Colon (tissue), 2 donors: ENCODE measurements around the gene PHYKPL.

Experiments used
- FAIRE-seq: peaks from 2 replicates; lab custom pipeline; 2012; peaks lifted over from hg19 to GRCh38; lab: Jason Lieb, UNC
- donor health status: control.
- donor health status: control.

PHYKPL gene

DNA sequence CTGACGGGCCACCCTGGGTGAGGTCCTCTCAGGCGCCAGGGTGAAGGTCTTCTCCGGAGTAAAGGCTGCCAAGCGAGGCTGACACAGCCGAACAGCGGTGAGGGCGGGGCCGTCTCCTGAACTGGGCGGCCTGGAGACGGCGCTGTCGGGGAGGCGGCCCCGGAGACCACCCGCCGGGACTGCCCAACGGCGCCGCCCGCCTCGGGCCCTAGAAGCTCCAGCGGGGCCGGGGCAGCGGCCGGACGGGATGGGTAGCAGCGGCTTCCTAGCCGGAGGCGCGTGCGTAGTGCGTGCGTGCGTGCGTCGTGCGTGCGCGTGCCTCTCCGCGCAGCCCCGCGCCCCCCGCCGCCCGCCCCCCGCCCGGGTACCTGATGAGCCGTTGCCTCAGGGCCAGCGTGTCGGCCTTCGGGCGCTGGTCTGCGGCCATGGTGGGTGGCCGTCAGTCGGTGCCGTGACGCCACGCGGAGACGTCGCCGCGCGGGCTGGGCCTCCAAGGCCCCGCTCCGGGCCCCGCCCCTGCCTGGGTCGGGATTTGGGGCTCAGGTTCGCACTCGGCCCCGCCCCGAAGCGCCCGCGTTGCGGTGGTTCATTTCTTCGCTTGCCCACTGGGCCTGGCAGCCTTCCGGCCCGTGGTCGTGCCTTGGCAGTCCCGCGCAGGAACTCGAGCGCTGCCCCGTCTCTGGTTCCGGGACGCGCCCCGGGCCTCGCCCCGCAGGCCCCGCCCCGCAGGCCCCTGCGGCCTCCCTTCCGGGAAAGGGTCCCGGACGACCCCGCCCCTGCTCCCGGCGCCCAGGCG lies at the start of gene PHYKPL:
TSS of gene PHYKPL (minus strand) at position 679 of the 796 bp plus-strand sequence. CDS start at position 427, 252 bp downstream.
- no peak for FAIRE-seq

- FAIRE-seq: no peak
These were observed 49.8 kb upstream of the PHYKPL start for GRCh38 chr5:178282391-178282790.

DNA sequence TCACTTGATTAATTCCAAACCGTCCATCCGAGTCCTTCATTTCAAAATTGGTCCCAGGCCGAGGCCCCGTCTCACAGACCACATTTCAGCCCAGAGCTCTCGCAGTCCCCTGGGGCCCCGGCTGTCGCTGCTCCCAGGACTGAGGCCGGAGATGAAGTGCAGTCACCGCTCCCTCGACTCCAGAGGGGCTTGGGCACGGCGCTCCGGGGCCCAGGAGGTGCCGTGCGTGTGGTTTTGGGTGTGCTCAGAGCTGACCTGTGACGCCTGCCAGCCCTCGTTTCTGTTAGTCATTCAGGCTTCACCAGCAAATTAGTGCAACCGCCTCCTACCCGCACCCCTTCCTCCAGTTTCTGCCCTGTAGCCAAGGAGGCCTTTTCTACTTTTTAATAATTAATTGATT lies 48.7 kb upstream of the PHYKPL start:
- no peak for FAIRE-seq

DNA sequence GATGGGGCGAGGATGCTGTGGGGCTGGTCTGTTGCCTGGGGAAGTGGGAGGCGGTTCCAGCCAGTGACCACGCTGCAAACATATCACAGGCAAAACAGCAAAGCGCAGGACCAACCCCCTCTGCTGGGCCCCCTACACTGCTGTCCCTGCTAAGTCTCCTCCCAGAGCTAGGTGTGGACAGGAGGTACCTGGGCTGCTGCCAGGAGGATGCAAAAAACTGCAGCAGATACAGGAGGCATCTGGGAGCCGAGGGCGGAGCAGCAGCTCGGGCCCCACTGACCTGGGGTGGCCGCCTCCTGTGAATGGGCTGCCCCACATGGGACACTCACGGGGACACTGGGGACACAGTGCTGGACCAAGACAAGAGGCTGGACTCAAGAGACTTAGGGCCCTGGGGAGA lies 48.0 kb upstream of the PHYKPL start:
- no peak for FAIRE-seq

GRCh38 chr5:178279723-178280438 lies 47.3 kb upstream of the PHYKPL start:
- FAIRE-seq: no peak

DNA sequence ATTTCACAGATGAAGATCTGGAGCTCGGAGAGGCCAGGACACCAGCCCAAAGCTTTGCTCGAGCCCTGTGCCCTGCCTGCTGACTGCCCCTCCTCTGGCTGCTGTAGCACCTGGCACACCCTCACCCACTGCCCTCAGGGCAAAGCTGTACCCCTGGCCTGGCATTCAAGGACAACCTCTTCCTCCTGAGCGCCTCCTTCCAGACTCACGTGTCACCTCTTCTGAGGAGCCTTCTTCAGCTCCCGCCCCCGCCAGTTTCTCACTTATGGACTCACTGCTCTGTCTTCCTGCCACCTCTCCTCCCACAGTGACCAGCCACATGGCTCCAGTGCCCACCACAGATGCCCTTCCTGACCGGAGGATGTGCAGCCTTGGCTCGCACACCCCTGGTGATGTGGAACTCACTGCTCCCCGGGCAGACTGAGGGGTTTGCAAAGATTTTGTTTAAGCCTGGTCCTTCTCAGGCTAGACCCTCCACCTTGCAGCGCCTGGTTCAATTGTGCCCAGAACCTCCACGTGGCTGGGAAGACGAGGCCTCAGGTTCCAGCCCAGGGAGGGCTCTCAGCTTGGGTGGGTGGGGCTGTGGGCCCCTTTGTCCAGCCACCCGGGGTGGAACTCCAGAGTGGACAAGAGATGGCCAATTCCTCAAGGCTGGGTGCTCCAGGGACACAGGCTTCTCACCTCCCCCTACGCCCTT lies 46.6 kb upstream of the PHYKPL start:
- no peak for FAIRE-seq

GRCh38 chr5:178278358-178279023 lies 45.9 kb upstream of the PHYKPL start:
- FAIRE-seq: no peak

- no peak for FAIRE-seq
These were observed 45.3 kb upstream of the PHYKPL start for GRCh38 chr5:178277866-178278265.

DNA sequence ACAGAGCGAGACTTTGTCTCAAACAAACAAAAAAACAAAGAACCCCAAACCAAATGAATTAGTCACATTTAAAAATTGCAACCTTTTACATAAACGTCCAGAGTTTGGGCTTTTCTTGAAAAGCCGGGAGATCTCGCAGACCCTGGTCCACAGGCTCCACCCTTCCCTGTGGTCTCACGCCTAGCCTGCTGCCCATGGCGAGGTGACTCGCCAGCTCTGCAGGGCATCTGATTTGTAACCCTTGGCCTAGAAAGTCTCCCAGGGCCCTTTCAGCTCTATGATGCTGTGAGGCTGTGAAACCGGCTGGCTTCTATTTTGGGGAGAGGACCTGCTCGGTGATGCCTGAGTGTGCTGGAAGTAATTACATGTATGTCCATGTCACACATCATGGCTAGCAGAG lies 44.7 kb upstream of the PHYKPL start:
- no peak for FAIRE-seq

GRCh38 chr5:178274781-178275537 lies 42.4 kb upstream of the PHYKPL start:
- no peak for FAIRE-seq

GRCh38 chr5:178273665-178274541 lies 41.3 kb upstream of the PHYKPL start:
- no peak for FAIRE-seq

- no peak for FAIRE-seq
These were observed 40.4 kb upstream of the PHYKPL start for GRCh38 chr5:178273041-178273440.

- no peak for FAIRE-seq
These were observed 40.0 kb upstream of the PHYKPL start for GRCh38 chr5:178272591-178272990.

- FAIRE-seq: no peak
These were observed 39.3 kb upstream of the PHYKPL start for GRCh38 chr5:178271726-178272479.

DNA sequence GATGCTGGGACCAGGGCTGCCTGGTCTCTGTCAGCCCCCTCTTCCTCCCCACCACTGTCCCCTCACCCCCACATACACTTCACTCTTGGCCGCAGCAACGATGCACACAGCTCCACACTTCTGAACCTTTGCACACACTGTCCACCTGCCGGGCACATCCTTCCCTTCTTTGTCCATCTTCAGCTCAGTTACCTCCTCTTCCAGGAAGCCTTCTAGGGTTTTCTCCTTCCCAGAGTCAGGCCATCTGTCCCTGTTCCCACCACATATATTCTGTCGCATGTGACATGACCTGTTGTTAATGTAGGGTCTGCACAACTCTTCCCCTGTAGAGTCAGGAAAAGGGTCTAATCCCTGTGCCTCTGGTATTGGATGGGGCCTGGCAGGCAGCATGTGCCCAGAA lies 38.6 kb upstream of the PHYKPL start:
- FAIRE-seq: no peak

DNA sequence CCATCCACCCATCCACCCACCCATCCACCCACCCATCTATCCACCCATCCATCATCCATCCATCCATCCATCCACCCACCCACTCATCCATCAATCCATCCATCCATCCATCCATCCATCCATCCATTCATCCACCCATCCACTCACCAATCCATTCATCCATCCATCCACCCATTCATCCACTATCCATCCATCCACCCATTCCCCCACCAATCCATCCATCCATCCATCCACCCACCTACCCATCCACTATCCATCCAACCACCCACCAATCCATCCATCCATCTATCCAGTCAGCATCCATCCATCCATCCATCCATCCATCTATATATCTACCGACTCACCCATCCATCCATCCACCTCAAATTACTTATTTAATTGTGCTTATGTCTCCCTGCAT lies 36.9 kb upstream of the PHYKPL start:
- FAIRE-seq: no peak

GRCh38 chr5:178267876-178268275 lies 35.3 kb upstream of the PHYKPL start:
- FAIRE-seq: no peak

DNA sequence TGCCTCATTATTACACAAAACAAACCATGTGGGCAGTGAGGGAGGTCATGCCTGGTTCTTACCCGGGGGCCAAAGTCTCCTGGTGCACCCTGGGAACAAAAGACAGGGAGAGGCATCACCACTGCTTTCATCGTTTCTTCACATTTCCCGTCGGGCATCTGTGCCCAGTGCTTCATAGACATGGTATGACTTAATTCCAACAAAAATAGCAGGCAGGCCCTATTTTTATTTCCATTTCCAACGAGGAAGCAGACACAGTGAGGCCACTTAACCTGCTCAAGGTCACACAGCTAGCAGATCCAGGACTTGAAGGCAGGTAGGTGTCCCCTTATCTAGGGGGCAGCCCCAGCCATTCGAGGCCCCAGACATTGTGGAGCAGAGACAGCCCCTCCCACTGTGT lies 34.6 kb upstream of the PHYKPL start:
- no peak for FAIRE-seq

DNA sequence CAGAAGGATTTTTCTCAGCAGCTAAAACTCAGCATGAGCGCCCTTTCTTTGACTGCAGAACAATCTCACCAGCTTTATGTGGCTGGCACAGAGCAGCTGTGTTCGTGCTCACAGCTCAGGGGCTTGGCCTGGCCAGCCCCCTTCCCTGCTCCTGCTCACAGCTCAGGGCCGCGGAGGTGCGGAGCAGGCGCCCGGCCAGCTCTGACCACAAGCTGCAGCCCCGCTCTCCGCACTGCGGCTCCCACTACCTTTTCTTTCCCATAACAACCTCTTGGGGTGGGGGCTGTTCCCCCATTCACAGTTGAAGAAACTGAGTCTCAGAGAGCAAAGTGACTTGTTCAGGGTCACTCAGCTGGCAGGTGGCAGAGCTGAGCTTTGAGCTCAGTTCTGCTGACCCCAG lies 34.0 kb upstream of the PHYKPL start:
- FAIRE-seq: no peak

GRCh38 chr5:178265746-178266145 lies 33.1 kb upstream of the PHYKPL start:
- no peak for FAIRE-seq
